ENCODE data around the gene LHX5. TPM values are rescaled to one million over a fixed set of nuclear protein-coding genes. Genes with fewer than 3 reads are reported as not detected.

LHX5 gene
- total RNA-seq, 1 experiment from 2014 or later = not detected

DNA sequence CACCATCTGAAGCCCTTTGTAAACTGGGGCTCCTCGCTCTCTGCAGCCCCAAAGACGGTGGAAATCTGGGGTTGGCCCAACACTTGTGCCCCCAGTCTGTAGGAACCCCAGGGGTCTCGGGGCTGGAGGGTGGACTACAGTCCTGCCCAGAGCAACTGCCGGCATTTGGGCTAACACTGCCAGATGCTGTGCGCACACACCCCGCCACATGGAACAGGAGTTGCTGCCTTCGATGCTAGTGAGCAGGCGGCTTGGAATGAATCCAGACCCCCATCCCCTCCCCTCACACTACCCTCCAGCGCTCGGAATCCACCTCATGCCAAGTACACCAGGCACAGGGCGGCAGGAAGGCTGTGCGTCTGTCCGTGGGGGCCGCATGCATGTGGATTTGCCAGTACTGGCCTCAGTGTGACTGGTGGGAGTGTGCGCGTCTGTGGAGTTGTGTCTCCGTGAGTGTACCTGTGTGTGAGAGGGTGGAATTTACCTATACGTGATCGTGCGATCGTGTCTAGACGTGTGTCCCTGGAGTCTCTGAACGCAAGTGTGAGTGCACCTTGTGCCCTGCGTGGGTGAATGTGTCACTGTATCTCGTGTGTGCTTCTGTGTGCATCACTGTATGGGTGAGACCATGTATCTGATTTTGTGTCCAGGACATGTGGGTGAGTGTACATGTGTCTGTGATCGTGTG is 5.1 kb downstream of the LHX5 start:
- H3K9me3 ChIP-seq (ENCODE audit: control insufficient read depth, insufficient read depth, low read depth, low read length) = no peaks in the 10 kb centered on the region
- peaks cover 18% of the 10 kb centered on the region for H3K4me1 ChIP-seq (ENCODE audit: control insufficient read depth, insufficient read depth, low read length)
- no TSS peak for BruUV-seq (replicated peaks)
- peaks cover 54% of the 10 kb centered on the region for H3K27me3 ChIP-seq (ENCODE audit: control insufficient read depth, insufficient read depth, low read length)
- H3K36me3 ChIP-seq (ENCODE audit: control insufficient read depth, insufficient read depth, low read length) = no peaks in the 10 kb centered on the region
- ChIA-PET POLR2A (no interaction called here), CTCF (no interaction called here)
- intact Hi-C loops (cut with micrococcal nuclease; ENCODE audit: unreplicated experiment) (no loop called here), in situ Hi-C loops (cut with HindIII; ENCODE audit: low pct_unique_long_range_greater_than_20kb, low sequenced_read_pairs) (no loop called here)
- H3K4me3 ChIP-seq (ENCODE audit: low read depth in 2 of 2, low read length in 2 of 2) = no peak overlapping the region
- no peak for ATAC-seq
- TF ChIP-seq POLR2AphosphoS5 (IDR thresholded peaks at IDR 0.05; ENCODE audit: low read depth, low read length) (no peak), SIN3A (IDR thresholded peaks at IDR 0.05; ENCODE audit: borderline replicate concordance, insufficient read depth, low read depth, low read length) (no peak), TCF7L2 (IDR thresholded peaks at IDR 0.05; ENCODE audit: low read depth, low read length) (no peak), REST (IDR thresholded peaks at IDR 0.05; ENCODE audit: insufficient read depth in 1 of 2, low read depth in 2 of 2, low read length in 1 of 2) (no peak)
- TF ChIP-seq, protein P1, sequence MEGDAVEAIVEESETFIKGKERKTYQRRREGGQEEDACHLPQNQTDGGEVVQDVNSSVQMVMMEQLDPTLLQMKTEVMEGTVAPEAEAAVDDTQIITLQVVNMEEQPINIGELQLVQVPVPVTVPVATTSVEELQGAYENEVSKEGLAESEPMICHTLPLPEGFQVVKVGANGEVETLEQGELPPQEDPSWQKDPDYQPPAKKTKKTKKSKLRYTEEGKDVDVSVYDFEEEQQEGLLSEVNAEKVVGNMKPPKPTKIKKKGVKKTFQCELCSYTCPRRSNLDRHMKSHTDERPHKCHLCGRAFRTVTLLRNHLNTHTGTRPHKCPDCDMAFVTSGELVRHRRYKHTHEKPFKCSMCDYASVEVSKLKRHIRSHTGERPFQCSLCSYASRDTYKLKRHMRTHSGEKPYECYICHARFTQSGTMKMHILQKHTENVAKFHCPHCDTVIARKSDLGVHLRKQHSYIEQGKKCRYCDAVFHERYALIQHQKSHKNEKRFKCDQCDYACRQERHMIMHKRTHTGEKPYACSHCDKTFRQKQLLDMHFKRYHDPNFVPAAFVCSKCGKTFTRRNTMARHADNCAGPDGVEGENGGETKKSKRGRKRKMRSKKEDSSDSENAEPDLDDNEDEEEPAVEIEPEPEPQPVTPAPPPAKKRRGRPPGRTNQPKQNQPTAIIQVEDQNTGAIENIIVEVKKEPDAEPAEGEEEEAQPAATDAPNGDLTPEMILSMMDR (IDR thresholded peaks at IDR 0.05) = no peak
- no peak overlapping the region for H3K27ac ChIP-seq (ENCODE audit: low read length)
- no peak for DNase-seq (ENCODE audit: low read depth, low spot score)

DNA sequence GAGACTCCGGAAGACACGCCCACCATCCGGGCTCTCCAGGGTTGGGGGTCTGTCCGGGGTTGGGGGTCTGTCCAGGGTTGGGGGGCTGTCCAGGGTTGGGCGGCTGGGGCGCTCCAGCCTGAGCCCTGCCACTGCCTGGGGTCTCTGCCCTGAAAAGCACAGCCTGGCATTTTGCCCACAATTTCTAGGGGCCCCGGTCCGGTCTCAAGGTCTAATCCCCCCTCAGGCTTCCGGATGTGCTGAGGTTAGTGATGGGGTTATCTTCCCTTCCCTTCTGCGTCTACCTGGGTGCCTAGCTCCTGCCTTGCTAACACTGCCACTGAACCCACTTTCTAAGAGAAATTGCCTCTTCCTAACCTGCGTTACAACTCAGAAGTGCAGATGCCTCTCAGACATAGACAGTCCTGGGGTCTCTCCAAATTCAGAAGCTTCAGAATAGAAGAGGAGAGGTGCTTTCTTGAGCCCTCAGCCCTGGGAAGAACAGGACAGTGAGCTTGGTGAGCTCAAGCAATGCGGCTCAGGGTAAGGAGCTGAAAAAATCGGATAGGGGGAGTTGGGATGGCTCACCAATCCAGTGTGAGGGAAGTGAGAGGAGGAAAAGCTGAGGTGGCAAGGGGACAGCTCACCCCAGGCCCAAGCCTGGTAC is 5.7 kb downstream of the LHX5 start:
- BruUV-seq (replicated peaks) = no TSS peak
- DNase-seq (ENCODE audit: low read depth, low spot score) = no peak
- H3K4me1 ChIP-seq (ENCODE audit: control insufficient read depth, insufficient read depth, low read length) = peaks cover 17% of the 10 kb centered on the region
- no peak overlapping the region for H3K27ac ChIP-seq (ENCODE audit: low read length)
- CTCF ChIA-PET = no interaction called here
- no peaks in the 10 kb centered on the region for H3K36me3 ChIP-seq (ENCODE audit: control insufficient read depth, insufficient read depth, low read length)
- ATAC-seq = no peak
- intact Hi-C loops (cut with micrococcal nuclease; ENCODE audit: unreplicated experiment) = no loop called here
- H3K27me3 ChIP-seq (ENCODE audit: control insufficient read depth, insufficient read depth, low read length) = peaks cover 56% of the 10 kb centered on the region
- no peak for TF ChIP-seq POLR2AphosphoS5 (IDR thresholded peaks at IDR 0.05; ENCODE audit: low read depth, low read length)
- no peak for TF ChIP-seq SIN3A (IDR thresholded peaks at IDR 0.05; ENCODE audit: borderline replicate concordance, insufficient read depth, low read depth, low read length)
- no peak for TF ChIP-seq REST (IDR thresholded peaks at IDR 0.05; ENCODE audit: insufficient read depth in 1 of 2, low read depth in 2 of 2, low read length in 1 of 2)
- TF ChIP-seq TCF7L2 (IDR thresholded peaks at IDR 0.05; ENCODE audit: low read depth, low read length) = no peak
- TF ChIP-seq, protein P1 (IDR thresholded peaks at IDR 0.05) = no peak
- POLR2A ChIA-PET = no interaction called here
- in situ Hi-C loops (cut with HindIII; ENCODE audit: low pct_unique_long_range_greater_than_20kb, low sequenced_read_pairs) = no loop called here
- no peak overlapping the region for H3K4me3 ChIP-seq (ENCODE audit: low read depth in 2 of 2, low read length in 2 of 2)
- H3K9me3 ChIP-seq (ENCODE audit: control insufficient read depth, insufficient read depth, low read depth, low read length) = no peaks in the 10 kb centered on the region

Measured in Panc1 (cell line).